Measurements from ENCODE around the gene EFCAB9. TPM values are rescaled to one million over a fixed set of nuclear protein-coding genes. Genes with fewer than 3 reads are reported as not detected.

Gene EFCAB9
- total RNA-seq, 1 donor from 2014 or later, result not detected

DNA sequence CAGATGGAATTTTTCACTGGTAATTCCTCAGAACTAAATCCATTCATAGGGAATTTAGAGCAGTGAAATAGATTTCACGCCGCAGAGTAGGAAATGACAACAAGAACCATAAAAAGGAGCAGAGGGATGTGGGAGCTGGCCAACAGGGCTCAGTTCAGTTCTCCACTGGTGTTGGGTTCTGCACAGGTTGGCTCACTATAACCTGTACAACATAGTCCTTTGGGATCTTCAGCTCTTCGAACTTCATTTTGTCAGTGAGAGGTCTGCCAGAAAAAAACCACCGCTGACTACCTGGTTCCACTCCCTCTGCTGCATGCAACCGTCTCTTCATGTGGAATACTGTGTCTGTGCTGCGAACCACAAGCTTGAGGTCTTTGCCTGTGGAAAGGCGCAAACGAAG, 17.7 kb downstream of the EFCAB9 start:
- no peak overlapping the region for H3K27ac Mint-ChIP-seq

DNA sequence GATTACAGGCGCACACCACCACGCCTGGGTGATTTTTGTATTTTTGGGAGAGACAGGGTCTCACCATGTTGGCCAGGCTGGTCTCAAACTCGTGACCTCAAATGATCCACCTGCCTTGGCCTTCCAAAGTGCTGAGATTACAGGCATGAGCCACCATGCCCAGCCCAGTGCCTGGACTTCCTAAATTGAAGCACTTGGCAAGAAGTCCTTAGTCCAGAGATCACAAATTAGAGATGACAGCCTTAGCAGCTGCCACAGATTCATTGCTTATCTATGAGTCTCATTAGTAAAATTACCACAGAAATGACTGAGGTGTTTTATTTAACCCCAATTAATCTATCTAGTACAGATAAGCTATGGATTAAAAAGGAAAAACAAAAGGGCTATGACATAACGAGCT, 19.2 kb downstream of the EFCAB9 start:
- Histone ChIP-seq H3K79me2 (ENCODE audit: low read depth) (peaks cover 68% of the 10 kb centered on the region), H3K36me3 (peaks cover 12% of the 10 kb centered on the region), H3F3A (ENCODE audit: low read depth) (peaks cover 5% of the 10 kb centered on the region), H2AFZ (replicated peaks) (no peak overlapping the region), H3K9ac (no peak overlapping the region), H3K4me2 (no peak overlapping the region), H3K27ac (no peak overlapping the region), H4K20me1 (ENCODE audit: low read depth) (peaks cover 7% of the 10 kb centered on the region), H3K27me3 (no peaks in the 10 kb centered on the region), H3K4me3 (no peak overlapping the region), H3K9me3 (ENCODE audit: low read depth) (no peaks in the 10 kb centered on the region), H3K4me1 (no peaks in the 10 kb centered on the region)
- H3K36me3 Mint-ChIP-seq, result peaks cover 48% of the 10 kb centered on the region
- TF ChIP-seq, protein P1, sequence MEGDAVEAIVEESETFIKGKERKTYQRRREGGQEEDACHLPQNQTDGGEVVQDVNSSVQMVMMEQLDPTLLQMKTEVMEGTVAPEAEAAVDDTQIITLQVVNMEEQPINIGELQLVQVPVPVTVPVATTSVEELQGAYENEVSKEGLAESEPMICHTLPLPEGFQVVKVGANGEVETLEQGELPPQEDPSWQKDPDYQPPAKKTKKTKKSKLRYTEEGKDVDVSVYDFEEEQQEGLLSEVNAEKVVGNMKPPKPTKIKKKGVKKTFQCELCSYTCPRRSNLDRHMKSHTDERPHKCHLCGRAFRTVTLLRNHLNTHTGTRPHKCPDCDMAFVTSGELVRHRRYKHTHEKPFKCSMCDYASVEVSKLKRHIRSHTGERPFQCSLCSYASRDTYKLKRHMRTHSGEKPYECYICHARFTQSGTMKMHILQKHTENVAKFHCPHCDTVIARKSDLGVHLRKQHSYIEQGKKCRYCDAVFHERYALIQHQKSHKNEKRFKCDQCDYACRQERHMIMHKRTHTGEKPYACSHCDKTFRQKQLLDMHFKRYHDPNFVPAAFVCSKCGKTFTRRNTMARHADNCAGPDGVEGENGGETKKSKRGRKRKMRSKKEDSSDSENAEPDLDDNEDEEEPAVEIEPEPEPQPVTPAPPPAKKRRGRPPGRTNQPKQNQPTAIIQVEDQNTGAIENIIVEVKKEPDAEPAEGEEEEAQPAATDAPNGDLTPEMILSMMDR (IDR thresholded peaks at IDR 0.05), result no peak
- TF ChIP-seq EZH2 (IDR thresholded peaks at IDR 0.05), result no peak
- no peak for TF ChIP-seq EZH2phosphoT487 (IDR thresholded peaks at IDR 0.05)
- H3K4me3 Mint-ChIP-seq, result no peak overlapping the region
- no peak for DNase-seq (ENCODE audit: low spot score)
- no peaks in the 10 kb centered on the region for H3K4me1 Mint-ChIP-seq
- no peaks in the 10 kb centered on the region for H3K27me3 Mint-ChIP-seq (ENCODE audit: insufficient read depth, low read depth)
- H3K27ac Mint-ChIP-seq, result no peak overlapping the region
- H3K9me3 Mint-ChIP-seq, result no peaks in the 10 kb centered on the region

More for the DNA sequence above, 17.7 kb downstream of the EFCAB9 start:
- H3K9me3 Mint-ChIP-seq, result no peaks in the 10 kb centered on the region
- H3F3A ChIP-seq (ENCODE audit: low read depth), result peaks cover 5% of the 10 kb centered on the region
- H3K4me3 ChIP-seq, result no peak overlapping the region
- H3K4me3 Mint-ChIP-seq, result no peak overlapping the region
- H3K4me1 Mint-ChIP-seq, result no peaks in the 10 kb centered on the region
- no peaks in the 10 kb centered on the region for H3K4me1 ChIP-seq
- H3K36me3 Mint-ChIP-seq, result peaks cover 41% of the 10 kb centered on the region
- no peak overlapping the region for H3K27ac ChIP-seq
- no peak for DNase-seq (ENCODE audit: low spot score)
- H3K27me3 ChIP-seq, result no peaks in the 10 kb centered on the region
- H4K20me1 ChIP-seq (ENCODE audit: low read depth), result peaks cover 4% of the 10 kb centered on the region
- peaks cover 12% of the 10 kb centered on the region for H3K36me3 ChIP-seq
- no peak overlapping the region for H3K4me2 ChIP-seq
- no peaks in the 10 kb centered on the region for H3K9me3 ChIP-seq (ENCODE audit: low read depth)
- no peak for TF ChIP-seq EZH2phosphoT487 (IDR thresholded peaks at IDR 0.05)
- TF ChIP-seq, protein P1 (IDR thresholded peaks at IDR 0.05), result no peak
- no peak for TF ChIP-seq EZH2 (IDR thresholded peaks at IDR 0.05)
- H2AFZ ChIP-seq (replicated peaks), result no peak overlapping the region
- peaks cover 53% of the 10 kb centered on the region for H3K79me2 ChIP-seq (ENCODE audit: low read depth)
- no peaks in the 10 kb centered on the region for H3K27me3 Mint-ChIP-seq (ENCODE audit: insufficient read depth, low read depth)
- H3K9ac ChIP-seq, result no peak overlapping the region

DNA sequence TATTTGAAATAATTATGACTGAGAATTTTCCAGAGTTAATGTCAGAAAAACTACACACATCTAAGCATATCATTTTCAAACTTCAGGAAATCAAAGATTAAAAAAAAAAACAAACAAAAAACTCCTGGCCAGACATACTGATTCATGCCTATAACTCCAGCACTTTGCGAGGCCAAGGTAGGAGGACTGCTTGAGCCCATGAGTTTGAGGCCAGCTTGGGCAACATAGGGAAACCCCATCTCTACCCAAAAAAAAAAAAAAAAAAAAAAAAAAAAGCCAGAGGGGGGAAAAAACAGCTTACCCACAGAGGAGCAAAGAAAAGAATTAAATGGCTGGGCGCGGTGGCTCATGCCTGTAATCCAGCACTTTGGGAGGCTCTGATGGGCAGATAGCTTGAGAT, 22.4 kb downstream of the EFCAB9 start:
- peaks cover 14% of the 10 kb centered on the region for H3F3A ChIP-seq (ENCODE audit: low read depth)
- DNase-seq (ENCODE audit: low spot score), result no peak
- Mint-ChIP-seq H3K27me3 (ENCODE audit: insufficient read depth, low read depth) (no peaks in the 10 kb centered on the region), H3K9me3 (peaks cover 21% of the 10 kb centered on the region), H3K4me1 (no peaks in the 10 kb centered on the region), H3K36me3 (peaks cover 59% of the 10 kb centered on the region), H3K27ac (no peak overlapping the region), H3K4me3 (no peak overlapping the region)
- H3K79me2 ChIP-seq (ENCODE audit: low read depth), result peaks cover 89% of the 10 kb centered on the region
- TF ChIP-seq EZH2phosphoT487 (IDR thresholded peaks at IDR 0.05), result no peak
- no peak for TF ChIP-seq EZH2 (IDR thresholded peaks at IDR 0.05)
- TF ChIP-seq, protein P1 (IDR thresholded peaks at IDR 0.05), result no peak
- H3K27me3 ChIP-seq, result no peaks in the 10 kb centered on the region
- peaks cover 16% of the 10 kb centered on the region for H3K36me3 ChIP-seq
- H3K4me2 ChIP-seq, result no peak overlapping the region
- H3K4me3 ChIP-seq, result no peak overlapping the region
- H4K20me1 ChIP-seq (ENCODE audit: low read depth), result peaks cover 7% of the 10 kb centered on the region
- H3K9ac ChIP-seq, result no peak overlapping the region
- H3K4me1 ChIP-seq, result no peaks in the 10 kb centered on the region
- H2AFZ ChIP-seq (replicated peaks), result no peak overlapping the region
- H3K27ac ChIP-seq, result no peak overlapping the region
- H3K9me3 ChIP-seq (ENCODE audit: low read depth), result peaks cover 4% of the 10 kb centered on the region

Measured in neural progenitor cell (in vitro differentiated cells).